H1 (cell line): ENCODE measurements around the gene GP1BB. TPM values are rescaled to one million over a fixed set of nuclear protein-coding genes. Genes with fewer than 3 reads are reported as not detected.
A peak's percentile ranks its signal among the peaks of the same experiment; 100 is the strongest.

ENCODE experiments used
- ASH2L ChIP-seq: fragments of 200-600, 300-600 bp; sonication (generic); IDR thresholded peaks from one replicate; pipeline ENCODE4 v1.7.1; 2017; ENCODE audit warnings: low read length
- CBX8 ChIP-seq: fragments of 300-800, 300-1000 bp; sonication (generic); IDR thresholded peaks from 2 replicates; pipeline ENCODE4 v1.7.1; 2016; ENCODE audit warnings: low read depth, low read length, borderline replicate concordance
- EZH2 ChIP-seq: fragments of 200-600 bp; sonication (generic); IDR thresholded peaks from 2 replicates; pipeline ENCODE4 v1.7.1; 2012; ENCODE audit warnings: low read depth, mild to moderate bottlenecking, moderate library complexity, low read length, inconsistent platforms; ENCODE audit not compliant: severe bottlenecking
- GTF2F1 ChIP-seq: IDR thresholded peaks from 2 replicates; pipeline ENCODE4 v1.6.1; 2012; ENCODE audit warnings: low read depth, low read length, improper control_type of control experiment, borderline replicate concordance
- HDAC2 ChIP-seq, 2 experiments: fragments of 300-600 bp in 1 of 2; sonication (generic) in 1 of 2; IDR thresholded peaks; 2 replicates each; pipeline ENCODE4 v1.6.1; 2011 to 2012; ENCODE audit warnings: low read depth in 2 of 2, low read length in 2 of 2, mild to moderate bottlenecking in 2 of 2, moderate library complexity in 2 of 2, borderline replicate concordance in 1 of 2, inconsistent platforms in 1 of 2
- KDM1A ChIP-seq: fragments of 200-600, 300-600 bp; sonication (generic); IDR thresholded peaks from 2 replicates; pipeline ENCODE4 v1.7.1; 2016; ENCODE audit warnings: mild to moderate bottlenecking, low read length, borderline replicate concordance
- POLR2A ChIP-seq, 2 experiments: IDR thresholded peaks; 1 replicate in 1 of 2; 2 replicates in 1 of 2; pipeline ENCODE4 v1.6.1; 2011; ENCODE audit warnings: low read depth in 2 of 2, low read length in 2 of 2, mild to moderate bottlenecking in 2 of 2; ENCODE audit errors: control extremely low read depth in 1 of 2
- POU5F1 ChIP-seq: IDR thresholded peaks from 2 replicates; pipeline ENCODE4 v1.6.1; 2011; ENCODE audit warnings: low read depth, mild to moderate bottlenecking, low read length, moderate library complexity
- RXRA ChIP-seq: IDR thresholded peaks from 2 replicates; pipeline ENCODE4 v1.6.1; 2011; ENCODE audit warnings: low read depth, mild to moderate bottlenecking, low read length, moderate library complexity; ENCODE audit not compliant: insufficient read depth
- SP2 ChIP-seq: IDR thresholded peaks from 2 replicates; pipeline ENCODE4 v1.6.1; 2012; ENCODE audit warnings: mild to moderate bottlenecking, low read length, inconsistent platforms
- SUZ12 ChIP-seq: fragments of 200-600 bp; sonication (generic); IDR thresholded peaks from 2 replicates; pipeline ENCODE4 v1.6.1; 2012; ENCODE audit warnings: mild to moderate bottlenecking, inconsistent platforms, low read length, moderate library complexity, mixed read lengths
- TAF7 ChIP-seq: optimal IDR thresholded peaks from 2 replicates; pipeline ENCODE3; 2011; ENCODE audit warnings: low read depth, mild to moderate bottlenecking, inconsistent platforms, low read length, moderate library complexity, borderline replicate concordance
- YY1 ChIP-seq: IDR thresholded peaks from 2 replicates; pipeline ENCODE4 v1.6.1; 2011; ENCODE audit warnings: low read depth, mild to moderate bottlenecking, low read length
- ZNF274 ChIP-seq: IDR thresholded peaks from 2 replicates; pipeline ENCODE4 v1.7.0; 2012; ENCODE audit warnings: low read length, borderline replicate concordance; ENCODE audit errors: extremely low read depth
- polyA plus RNA-seq, 7 experiments: library from polyadenylated mRNA; depleted of rRNA in 3 of 7; stranded (reverse) in 5 of 7; unstranded in 2 of 7; fragments of >200 nt in 5 of 7; fragments of 200-250 nt in 2 of 7; gene quantifications; 1 replicate in 5 of 7; 2 replicates in 1 of 7; 4 replicates in 1 of 7; pipeline versions ENCODE4 v1.2.1 to v1.2.3, GENCODE V29; 2011 to 2013; ENCODE audit warnings: missing spikeins in 2 of 7, mixed read lengths in 2 of 7
- total RNA-seq: library from RNA; stranded (reverse); fragmentation: NEBNext Ultra II Directional; extraction: Animal tissue kit (Norgen Biotek cat#: 25700); gene quantifications from 2 replicates; pipeline ENCODE4 v1.2.1, GENCODE V29; 2021
- TF ChIP-seq, protein P1 (sequence below): IDR thresholded peaks from 2 replicates; pipeline ENCODE4 v1.6.1; 2012; ENCODE audit warnings: inconsistent platforms

The GP1BB gene
- total and polyA plus RNA-seq, 2 of the 8 experiments (the other 6 are each of a cell fraction or from before 2014, with no cell fraction given) = 0.36 TPM; not detected in 1

DNA sequence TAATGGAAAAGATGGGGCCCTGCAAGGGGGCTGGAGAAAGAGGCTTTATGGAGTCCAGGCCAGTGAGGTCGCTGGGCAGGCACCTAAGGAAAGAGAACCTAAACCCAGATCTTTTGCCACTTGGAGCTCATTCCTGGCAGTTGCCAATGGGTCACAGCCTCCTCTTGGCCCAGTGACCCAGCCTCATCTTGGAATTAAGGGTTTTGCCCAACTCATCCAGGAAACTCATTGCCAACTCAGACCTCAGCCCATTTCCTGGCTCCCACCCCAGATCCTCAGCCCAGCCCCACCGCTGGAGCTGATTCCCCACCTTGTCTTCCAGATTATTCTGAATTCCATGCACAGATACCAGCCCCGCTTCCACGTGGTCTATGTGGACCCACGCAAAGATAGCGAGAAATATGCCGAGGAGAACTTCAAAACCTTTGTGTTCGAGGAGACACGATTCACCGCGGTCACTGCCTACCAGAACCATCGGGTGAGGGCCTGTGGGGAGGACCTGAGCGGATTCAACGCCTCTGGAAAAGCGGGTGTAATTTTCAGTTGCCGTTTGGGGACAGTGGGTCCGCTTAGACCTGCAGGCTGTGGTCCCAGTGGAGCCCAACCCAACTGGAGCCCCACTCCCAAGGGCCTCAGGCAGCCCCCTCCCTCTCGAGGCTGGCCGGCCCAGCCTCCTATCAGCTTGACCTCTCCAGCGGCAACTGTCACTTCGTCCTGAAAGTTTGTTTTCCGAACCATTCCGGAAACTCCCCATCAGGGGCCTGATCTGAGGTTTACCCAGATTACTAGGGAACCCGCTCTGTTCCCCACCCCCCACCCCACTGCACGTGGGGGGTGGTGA lies 41.5 kb downstream of the GP1BB start (continued):
- peak; percentile 1; the same call in 1 of the 2 replicates for TF ChIP-seq CBX8
- TF ChIP-seq GTF2F1 = no peak
- no peak for TF ChIP-seq ASH2L
- no peak for TF ChIP-seq RXRA
- no peak for TF ChIP-seq ZNF274
- TF ChIP-seq SP2 = no peak
- TF ChIP-seq SUZ12 = peak; percentile 72; the same call in 1 of the 2 replicates
- no peak for TF ChIP-seq TAF7
- no peak for TF ChIP-seq KDM1A
- TF ChIP-seq HDAC2 (IDR thresholded peaks at IDR 0.05; ENCODE audit: borderline replicate concordance in 1 of 2, low read depth in 2 of 2, low read length in 2 of 2) = no peak; a peak in 1 of 4 replicates
- TF ChIP-seq, protein P1, sequence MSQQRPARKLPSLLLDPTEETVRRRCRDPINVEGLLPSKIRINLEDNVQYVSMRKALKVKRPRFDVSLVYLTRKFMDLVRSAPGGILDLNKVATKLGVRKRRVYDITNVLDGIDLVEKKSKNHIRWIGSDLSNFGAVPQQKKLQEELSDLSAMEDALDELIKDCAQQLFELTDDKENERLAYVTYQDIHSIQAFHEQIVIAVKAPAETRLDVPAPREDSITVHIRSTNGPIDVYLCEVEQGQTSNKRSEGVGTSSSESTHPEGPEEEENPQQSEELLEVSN = no peak
- TF ChIP-seq POU5F1 = no peak
- TF ChIP-seq YY1 = no peak
- TF ChIP-seq POLR2A (IDR thresholded peaks at IDR 0.05; ENCODE audit: control extremely low read depth in 1 of 2, low read depth in 2 of 2, low read length in 2 of 2) = no peak
- peak; percentile 62 for TF ChIP-seq EZH2
